GM19324 (cell line): ENCODE data around the gene FOXP1.

Experiments used
- ATAC-seq: cut with Tn5 transposase; IDR thresholded peaks from one replicate; pipeline ENCODE4 v1.9.1; 2021; ENCODE audit warnings: mild to moderate bottlenecking, moderate library complexity; ENCODE audit not compliant: unreplicated experiment, low FRiP score

FOXP1 gene

DNA sequence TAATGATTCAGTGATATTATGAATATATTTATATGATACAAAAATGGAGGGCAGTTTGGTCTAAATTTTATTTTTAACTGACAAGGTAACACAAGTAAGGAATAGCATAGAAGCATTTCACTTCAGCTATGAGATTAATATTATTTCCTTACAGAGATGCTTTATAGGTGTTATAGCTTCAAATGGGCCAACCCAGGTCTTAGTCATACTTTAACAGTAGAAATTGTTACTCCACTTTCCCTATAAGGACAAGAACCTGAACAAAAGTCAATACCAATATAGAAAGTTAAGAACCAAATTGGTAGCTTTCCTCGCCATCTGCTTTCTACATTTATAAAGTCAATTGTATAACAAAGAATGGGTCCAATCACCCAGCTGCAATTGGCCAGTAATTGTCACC is 570.6 kb downstream of the FOXP1 start:
- no peak for ATAC-seq

GRCh38 chr3:71011565-71012287 is 571.8 kb downstream of the FOXP1 start:
- peak; percentile 82 for ATAC-seq

GRCh38 chr3:71010726-71011455 is 572.6 kb downstream of the FOXP1 start:
- ATAC-seq: peak; percentile 68

- no peak for ATAC-seq
Observed at GRCh38 chr3:71008350-71008935, 575.1 kb downstream of the FOXP1 start.

DNA sequence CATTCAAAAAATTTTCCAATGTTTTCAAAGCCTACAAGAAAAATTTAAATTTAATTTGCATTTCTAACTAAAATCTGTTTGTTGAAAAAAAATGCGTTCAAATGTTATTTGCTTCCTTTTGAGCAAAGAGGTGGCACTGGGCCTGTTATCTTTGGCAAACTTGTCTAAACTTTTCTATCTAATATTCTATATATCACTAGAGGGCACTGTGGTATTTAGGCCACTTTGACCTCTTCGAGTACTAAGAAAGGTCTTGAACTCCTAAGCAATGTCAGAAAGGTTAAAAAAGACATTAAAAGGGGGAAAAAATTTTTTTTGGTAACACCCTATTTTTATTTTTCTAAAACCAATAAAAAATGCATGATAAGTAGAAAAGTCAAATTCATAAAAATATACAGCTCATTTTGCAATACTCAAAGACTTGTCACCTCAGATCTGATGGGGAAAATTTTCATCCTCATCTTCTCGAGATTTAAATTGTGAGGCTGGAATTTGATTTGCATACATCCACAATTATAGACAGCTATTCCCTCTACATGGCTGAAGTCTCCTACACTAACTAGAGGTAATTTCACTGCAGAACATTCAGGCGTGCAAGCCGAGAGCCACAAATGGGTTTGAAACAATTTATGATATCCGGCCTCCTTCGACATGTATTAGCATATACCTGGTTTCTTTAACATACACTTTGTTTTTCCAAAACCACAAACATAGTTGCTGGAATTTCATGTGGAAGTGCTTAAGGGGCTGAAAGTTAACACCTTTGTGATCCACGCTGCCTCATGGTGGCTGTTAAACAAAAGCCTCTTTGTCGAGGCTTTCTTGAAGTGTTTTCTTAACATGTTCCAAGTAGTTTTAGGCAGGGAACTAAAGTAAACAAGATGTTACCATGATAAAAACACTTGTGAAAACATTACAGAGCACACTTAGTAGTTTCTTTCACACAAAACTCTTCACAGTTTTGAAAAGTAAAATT is 576.4 kb downstream of the FOXP1 start:
- ATAC-seq: no peak

DNA sequence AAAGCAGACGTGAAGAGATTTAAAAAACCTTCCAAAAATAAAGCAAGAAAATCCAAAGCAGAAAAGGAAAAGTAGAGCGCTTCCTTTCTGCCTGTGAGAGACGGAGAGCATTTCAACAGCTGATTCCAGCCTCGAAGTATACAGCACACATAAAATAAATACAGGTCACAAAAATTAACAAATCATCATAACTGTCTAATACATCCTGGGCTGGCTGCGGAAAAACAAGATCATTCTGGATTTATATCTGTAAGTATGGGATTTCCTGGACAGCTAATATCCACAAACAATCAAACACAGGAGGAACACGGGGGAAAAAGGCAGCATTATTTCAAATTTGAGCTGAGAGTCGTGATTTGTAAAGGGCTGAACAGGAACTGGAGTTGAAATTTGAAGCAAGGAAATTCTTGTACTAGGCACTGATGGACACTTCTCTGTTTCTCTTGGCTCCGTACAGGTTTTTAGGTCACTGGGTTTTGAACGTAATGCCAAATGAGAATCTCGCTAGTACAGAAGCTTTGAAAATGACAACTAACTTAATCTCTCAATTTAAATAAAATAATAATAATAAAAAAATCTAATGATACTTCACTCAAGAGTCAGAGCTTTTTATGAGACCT is 577.7 kb downstream of the FOXP1 start:
- no peak for ATAC-seq

DNA sequence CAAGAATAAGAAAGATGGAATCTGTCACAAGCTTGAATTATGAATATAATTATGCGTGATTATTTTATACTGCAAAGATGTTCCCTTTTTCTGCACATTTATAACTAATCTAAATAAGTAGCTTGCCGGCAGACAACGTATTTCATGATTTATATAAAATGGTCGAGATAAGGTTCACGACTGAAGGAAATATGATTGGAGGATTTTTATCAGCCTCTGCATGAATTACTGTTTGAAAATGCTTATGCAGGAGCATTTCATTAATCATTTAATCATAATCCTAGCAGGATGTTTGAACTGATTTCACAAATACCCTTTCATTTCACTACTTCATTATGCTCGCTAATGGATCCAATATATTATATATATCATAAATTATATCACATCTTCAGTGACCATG is 580.0 kb downstream of the FOXP1 start:
- no peak for ATAC-seq

DNA sequence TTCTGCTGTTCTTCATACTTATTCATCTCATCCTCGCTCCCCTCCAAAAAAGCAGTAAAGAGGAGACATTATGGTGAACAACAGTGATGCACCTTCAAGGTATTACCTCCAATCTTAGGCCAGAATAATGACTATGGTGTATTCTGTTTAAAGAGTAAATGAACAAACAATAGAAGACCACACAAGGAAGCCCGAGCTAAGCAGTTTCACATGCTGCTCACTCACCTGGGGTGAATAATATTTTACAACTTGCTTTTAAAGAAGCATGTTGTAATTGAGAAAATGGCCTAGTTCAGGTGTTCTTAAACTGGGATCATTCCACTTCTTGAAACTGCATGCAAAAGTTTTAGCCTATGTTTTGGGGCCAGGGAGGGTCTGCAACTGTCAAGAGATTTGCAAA is 581.2 kb downstream of the FOXP1 start:
- ATAC-seq: no peak

DNA sequence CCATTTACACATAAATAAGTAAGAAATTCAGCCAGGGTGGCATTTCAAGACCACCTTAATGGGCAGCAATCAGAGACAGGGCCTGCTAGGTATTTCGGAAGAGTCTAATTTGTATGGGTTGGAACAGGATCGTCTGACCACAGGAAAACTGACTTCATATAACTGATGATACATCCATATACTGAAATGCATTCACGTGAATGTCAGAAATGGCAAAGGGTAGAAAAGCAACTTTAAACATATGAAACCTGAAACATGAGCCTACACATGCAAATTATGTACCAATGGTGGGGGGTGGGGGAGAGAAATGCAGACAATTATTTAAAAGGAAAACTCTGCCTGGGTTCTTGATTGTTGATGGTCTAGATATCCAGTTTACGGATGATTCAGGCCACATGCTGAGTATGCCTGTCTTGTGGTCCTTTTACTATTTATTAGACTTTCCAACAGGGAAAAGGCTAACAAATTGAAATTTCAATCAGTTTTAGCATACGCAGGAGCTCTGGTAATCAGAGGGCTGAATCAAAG is 582.2 kb downstream of the FOXP1 start:
- ATAC-seq: no peak

DNA sequence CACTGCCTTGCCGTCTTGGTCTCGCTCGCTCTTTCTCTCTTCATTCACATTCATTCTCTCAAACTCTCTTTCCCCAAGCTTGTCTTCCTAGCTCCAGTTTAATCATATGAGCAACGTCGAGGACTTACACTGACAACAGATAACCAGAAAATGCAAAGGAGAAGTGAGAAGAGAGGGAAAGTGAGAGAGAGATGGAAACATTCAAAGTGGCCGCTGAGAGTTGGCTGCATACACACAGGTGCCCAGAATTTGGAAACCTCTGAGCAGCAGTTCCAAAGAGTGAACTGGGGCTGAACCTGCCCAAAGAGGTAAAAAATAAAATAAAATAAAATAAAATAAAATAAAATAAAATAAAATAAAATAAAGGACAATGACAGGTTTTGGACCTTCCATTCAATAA is 583.0 kb downstream of the FOXP1 start:
- no peak for ATAC-seq

DNA sequence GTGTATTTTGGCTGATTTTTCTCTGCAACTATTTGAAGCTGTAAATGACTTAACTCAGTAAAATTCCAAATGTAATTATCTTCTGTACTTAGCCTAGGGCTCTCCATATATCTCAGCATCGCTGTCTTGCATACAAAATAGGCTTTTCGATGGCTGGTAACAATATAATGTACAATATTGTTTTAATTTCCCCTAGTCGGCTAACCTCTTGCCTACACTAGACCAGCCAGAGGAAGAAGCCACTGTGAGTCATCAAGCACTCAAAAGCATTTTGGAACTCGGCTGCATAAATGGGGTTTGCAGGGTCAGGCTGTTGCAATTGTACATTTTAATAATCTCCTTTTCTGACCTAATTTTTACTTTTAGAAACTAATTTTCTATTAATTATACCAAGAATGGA is 583.8 kb downstream of the FOXP1 start:
- no peak for ATAC-seq

DNA sequence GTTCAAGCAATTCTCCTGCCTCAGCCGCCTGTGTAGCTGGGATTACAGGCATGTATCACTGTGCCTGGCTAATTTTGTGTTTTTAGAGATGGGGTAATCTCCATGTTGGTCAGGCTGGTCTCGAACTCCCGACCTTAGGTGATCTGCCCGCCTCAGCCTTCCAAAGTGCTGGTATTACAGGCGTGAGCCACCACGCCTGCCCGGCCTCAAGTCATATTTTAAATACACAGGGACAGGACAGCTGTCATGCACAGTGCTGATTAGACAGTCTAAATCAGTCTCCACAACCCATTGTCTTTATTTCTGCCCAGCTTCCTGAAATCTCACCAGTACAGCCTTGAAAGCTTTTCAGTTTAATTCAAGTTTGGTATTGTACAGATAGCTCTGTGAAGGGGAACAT is 587.4 kb downstream of the FOXP1 start:
- ATAC-seq: no peak

- ATAC-seq: no peak
Observed at GRCh38 chr3:70994644-70995043, 588.9 kb downstream of the FOXP1 start.

DNA sequence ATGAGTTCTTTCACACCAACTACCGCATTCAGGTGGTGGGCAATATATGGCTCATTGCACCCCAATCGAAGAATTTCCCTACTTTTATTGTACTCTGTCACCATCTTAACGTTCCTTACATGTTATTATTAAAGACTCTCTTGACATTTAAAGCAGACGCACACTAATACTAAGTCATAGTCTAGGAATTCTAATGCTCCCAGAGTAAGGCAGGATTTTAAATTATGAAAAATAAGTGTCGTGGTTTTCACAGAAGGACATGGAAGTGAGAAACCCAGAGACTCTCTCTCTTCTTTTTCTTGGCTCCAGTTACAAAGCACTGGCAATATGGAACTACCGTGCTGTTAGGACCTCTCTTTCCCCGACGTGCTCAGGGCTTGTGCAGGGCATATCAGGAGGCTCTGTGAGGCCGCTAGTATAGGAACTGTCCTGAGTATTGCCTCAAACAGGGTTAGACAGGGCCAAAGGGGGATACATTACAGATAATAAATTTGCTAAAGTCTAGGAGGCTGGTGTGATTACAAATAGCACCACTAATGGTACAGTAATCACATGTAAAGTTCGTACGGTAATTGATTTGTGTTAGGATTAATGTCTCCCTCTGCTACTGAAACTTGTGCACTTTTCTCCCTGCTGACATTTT is 590.8 kb downstream of the FOXP1 start:
- no peak for ATAC-seq

GRCh38 chr3:70992131-70992530 is 591.4 kb downstream of the FOXP1 start:
- no peak for ATAC-seq

- ATAC-seq: no peak
Observed at GRCh38 chr3:70990723-70991122, 592.8 kb downstream of the FOXP1 start.

GRCh38 chr3:70990185-70990584 is 593.3 kb downstream of the FOXP1 start:
- no peak for ATAC-seq

GRCh38 chr3:70989174-70989573 is 594.4 kb downstream of the FOXP1 start:
- ATAC-seq: no peak

GRCh38 chr3:70988111-70988510 is 595.4 kb downstream of the FOXP1 start:
- no peak for ATAC-seq
